Stimulated activated CD8-positive, alpha-beta memory T cell treated with anti-CD3 and anti-CD28 coated beads, Interleukin-12 subunit alpha, Interleukin-12 subunit beta, amount 100 ng/mL, for 1 hour (primary cell): ENCODE data around the gene TBC1D22A.

Source experiments
- DNase-seq: peaks from one replicate; pipeline ENCODE4 v3.0.0-alpha.2; 2020; ENCODE audit warnings: low read depth

Gene TBC1D22A

DNA sequence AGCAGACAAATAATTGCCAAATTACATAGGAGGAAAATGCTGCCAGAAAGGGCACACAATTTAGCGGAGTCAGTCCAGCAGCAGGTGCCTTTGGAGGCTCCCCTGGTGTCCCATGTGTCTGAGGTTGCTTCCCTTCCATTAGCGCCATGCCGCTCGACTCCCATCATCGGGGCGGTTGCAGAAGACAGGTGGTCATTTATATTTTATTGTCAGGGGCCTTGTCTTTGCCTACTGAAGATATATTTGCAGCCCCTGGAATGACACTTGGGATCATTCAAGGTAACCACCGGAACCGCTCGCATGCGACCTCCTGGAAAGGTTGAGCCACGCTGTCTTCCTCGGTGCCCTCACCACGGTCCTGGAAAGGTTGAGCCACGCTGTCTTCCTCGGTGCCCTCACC lies 298.3 kb downstream of the TBC1D22A start:
- DNase-seq, result no peak

DNA sequence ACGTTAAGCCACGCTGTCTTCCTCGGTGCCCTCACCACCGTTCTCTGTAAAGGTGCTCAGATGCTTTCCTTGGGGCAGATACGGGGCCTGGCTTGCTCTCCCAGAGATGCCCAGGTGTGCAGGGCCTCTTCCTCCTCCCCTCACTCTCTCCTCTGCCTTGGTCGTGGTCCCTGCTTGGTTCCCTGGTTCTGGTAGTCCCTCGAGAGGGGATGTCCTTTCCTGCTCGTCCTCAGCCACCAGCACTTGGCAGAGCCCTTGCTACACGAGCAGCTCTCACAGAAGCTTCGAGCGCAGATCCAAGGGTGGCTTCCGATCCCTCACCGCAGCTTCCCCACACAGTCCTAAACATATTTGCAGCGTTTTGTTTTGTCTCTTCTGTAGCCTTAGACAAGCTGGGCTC lies 298.8 kb downstream of the TBC1D22A start:
- no peak for DNase-seq

DNA sequence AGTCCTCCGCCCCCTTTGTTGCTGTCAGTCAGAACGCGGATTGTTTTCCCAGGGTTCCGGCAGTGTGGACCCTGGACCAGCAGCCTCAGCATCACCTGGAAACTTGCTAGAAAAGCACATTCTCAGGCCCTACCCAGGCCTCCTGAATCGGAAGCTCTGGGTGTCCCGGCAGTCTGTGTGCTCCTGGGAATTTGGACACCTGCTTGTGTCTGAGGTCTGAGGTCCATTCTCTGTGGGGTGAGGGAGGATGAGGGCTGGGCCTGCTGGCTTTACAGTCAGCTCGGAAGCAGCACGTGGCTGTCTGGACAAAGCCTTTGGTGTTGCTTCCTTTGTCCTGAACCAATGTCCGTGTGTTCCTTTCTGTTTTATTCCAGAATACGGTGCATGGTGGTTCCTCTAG lies 299.7 kb downstream of the TBC1D22A start:
- no peak for DNase-seq

DNA sequence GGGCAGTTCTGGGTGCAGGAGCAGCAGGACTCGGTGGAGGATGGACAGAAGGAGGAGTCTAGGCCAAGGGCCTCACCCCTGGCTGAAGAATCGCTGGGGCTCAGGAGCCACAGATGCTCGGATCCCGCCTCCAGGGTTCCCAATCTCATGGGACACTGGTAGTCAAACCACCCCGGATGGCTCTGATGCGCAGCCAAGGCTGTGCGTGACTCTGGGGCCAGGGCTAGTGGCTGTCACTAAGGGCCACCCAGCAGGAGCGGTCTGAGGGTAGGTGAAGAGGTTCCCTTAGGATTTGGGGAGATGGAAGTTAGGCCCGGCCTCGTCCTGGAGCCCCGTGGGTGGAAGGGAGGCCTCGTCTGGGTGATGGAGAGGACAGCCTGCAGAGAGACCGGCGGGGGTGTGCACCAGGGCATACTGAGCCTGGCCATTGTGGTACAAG lies 300.6 kb downstream of the TBC1D22A start:
- no peak for DNase-seq

DNA sequence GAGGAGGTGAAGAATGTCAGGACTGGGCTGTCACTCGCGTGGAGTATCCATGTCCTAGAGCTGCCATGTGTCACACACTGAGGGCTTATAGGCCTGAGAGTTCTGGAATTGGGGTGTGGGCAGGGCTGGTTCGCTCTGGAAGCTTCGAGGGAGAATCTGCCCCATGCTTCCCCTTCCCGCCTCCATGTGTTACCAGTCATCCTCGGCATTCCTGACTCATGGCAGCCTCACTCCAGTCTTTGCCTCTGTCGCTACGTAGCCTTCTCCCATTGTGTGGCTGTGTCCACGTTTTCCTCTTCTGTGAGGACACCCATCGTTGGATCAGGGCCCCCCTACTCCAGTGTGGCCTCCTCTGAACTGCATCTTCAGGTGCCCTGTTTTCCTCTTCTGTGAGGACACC lies 301.2 kb downstream of the TBC1D22A start:
- DNase-seq, result no peak

DNA sequence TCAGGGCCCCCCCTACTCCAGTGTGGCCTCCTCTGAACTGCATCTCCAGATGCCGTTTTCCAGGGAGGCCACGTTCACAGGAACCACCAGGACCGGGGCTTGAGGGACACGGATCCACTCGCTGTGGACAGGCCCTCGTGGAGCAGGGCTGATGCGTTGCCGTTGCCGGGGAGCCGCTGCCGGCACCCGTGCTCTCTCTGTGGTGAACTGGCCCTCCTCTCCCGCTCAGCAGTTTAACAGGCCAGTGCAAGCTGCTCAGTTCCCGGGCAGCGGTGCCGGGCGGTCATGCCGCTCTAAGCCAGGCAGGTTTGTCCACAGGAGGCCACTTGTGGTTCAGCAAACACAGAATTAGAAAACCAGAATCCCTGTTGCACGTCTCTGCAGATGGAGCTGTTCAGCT lies 301.6 kb downstream of the TBC1D22A start:
- DNase-seq, result no peak

DNA sequence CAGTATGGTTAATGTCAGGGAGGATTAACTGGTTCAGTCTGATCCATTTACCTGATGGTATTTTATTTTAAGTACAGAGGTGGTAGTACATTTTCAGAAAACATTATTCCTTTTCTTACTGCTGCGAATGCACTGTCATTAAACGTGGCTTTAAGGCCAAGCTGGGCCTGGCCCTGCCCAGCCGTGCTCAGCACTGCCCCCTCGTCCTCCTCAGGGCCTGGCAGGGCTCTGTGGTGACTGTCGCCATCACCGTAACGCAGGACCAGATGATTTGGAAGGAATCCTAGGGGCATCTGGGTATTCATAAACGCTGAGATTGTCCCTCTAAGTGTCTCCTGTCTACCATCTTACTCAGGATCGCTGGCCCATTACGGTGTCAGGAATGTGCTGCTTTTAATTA lies 302.0 kb downstream of the TBC1D22A start:
- DNase-seq, result no peak

DNA sequence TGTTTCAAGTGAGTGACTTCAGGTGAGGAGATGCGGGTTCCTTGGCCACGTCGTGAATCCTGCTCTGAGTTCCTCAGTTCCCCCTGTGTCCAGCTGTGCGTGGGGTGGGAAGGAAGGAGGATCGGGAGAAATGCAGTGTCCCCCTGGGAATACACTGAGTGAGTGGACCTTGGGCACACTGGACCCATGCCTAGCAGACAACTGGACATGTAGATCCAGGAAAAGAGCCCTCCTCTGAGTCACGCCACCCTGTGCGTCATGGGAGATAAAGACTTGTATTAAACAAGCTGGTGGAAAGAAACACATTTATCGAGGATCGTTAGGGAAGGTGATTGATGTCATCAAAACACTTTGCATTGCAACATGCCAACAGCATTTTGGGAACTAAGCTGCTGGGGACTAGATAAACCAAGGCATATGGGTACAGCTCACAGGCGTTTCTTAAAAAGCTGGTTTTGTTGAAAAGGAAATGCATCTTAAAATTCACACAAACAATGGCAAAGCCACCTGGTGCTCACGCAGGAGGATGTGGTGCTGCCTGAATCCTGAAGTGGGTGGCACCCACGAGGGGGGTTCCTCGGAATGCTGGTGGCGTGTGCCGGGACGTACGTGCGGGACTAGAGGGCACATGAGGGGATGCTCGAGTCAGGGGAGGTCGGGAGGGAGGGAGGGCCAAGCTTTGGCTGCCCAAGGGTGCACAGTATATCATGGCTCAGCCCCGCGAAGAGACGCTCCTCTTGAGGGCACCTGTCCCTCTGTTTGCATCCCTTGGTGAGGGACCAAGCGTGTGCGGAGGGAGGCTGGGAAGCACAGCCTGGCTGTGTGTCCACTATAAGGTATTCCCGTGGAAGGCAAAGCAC lies 303.5 kb downstream of the TBC1D22A start:
- DNase-seq, result no peak

DNA sequence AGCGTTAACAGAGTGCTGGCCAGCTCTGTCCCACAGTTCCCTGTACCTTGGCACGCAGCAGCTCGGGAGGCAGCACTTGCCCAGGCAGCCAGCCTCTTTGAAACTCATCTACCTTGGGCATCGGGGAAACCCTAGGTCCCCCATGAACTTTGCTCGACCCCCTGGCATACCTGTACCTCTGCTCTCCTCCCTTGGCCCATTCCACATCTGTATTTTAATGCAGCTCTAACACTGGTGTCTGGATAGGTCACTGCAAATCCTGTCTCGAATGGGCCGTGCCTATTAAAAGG lies 304.1 kb downstream of the TBC1D22A start:
- DNase-seq, result no peak

DNA sequence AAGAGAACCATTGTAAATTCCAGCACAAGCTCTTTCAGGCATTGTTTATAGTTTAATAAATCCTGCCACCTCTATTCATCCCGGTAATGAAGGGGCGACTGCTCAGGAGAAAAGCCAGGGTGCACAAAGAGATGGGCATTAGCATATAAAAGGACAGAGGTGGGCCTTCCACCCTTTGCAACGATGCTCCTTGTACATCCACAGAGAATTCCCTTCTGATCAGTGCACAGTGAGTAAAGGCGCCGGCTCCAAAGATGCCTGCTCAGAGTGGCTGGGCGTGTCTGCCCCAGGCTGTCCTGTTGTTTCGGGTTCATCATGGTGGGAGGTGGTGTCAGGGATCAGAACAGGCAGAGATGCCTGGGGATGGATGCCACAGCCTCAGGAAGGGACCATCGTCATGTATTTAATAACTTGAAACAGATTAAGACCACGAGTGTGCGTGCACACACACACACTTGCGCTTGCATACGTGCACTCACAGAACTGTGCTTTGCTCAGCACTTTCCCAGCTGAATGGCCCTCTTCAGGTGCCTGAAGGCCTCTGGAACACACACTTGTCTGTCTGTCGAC lies 305.0 kb downstream of the TBC1D22A start:
- DNase-seq, result no peak

DNA sequence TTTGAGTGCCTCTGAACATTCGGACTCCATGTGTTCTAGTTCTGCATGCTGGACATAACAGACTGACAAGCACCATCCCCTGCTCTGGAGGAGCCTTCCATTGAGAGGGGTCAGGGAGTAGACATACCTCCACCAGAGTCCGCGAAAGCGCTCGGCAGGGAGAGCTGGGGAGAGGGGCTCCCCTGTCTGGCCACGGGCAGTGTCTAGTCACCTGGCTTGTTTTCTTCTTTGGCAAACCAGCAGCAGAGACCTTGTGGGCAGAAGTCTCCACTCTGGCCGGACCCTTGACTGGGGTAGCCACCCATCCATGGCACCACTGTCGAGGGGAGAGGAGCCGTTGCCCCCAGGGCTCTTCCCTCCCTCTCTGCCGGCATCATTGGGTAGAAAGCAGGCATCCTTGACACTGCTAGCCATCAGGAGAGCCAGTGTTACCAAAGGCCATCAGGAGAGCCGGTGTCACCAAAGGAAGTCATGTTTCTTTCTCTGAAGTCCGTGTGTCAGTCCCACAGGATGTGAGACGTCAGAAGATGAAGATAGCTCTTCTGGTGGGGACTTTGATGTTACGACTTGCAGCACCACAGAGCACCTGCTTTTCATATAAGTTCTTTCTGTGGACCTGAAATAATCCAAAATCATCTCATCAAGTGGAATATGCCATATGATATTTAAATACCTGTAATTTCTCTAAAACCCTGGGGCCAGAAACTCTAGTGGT lies 305.6 kb downstream of the TBC1D22A start:
- no peak for DNase-seq

DNA sequence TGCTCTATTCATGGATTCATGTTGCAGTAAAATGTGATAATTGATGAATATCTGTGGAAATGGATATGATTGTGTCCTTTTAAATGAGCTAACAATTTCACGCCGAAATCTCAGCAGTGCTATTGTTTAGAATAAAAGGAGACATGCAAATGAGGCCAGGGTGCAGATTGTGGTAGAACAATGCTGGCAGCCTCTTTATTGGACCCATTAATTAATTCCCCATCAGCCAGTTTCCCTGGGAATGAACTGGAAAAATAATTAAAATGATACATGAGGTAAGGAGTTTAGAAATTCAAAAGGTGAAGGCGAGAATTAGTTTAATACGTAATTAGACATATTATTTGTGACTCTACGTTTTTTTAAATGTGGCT lies 306.2 kb downstream of the TBC1D22A start:
- DNase-seq, result no peak

DNA sequence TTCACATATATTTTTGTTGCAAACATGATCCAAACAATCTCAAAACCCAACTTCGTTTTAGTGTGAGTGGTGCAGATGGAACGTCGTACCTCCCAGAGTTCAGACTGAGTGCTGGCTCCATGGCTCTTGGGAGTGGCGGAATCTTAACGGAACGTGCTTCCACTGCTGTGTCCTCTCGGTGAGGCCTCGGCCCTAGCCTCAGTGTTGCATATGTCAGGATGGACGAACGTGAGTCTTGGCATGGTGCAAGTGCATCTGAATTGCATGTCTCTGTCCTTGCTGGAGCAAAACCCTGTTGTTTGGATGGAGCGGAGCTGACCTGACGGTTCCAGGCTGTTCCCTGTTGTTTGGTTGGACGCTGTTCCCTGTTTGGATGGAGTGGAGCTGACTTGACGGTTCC lies 306.8 kb downstream of the TBC1D22A start:
- DNase-seq, result no peak

DNA sequence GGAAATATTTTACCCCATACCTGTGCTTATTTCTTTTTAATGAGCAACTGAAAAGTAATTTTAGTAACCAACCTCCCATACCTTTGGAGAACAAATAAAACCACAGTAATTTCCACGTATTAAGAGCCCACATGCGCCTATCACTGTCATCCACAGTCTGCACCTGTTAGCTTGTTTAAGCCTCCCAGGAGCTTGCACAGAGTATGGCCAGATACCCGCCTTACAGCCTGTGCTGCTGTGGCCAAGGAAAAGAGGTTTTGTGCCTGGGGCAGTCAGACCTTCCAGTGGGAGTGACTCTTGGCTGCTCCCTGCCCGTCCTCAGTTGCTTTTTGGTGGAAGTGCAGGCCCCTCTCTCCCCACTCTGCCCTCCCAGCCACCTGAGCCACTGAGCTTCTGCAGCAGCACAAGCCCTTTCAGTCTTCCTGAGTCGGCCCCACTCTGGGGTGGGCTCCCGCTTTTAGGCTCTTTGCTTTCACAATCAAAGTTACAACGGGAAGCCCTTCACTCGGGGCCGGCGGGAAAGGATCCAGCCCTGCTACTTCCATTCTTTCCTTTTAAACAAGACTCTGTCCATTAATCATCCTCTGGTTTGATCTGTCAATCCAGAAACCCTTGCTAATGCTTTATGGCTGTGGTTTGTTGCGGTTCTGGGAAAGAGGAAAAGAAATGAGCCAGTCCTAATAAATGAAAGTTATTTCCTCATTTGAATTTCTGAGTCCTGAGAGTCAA lies 308.8 kb downstream of the TBC1D22A start:
- DNase-seq, result no peak

DNA sequence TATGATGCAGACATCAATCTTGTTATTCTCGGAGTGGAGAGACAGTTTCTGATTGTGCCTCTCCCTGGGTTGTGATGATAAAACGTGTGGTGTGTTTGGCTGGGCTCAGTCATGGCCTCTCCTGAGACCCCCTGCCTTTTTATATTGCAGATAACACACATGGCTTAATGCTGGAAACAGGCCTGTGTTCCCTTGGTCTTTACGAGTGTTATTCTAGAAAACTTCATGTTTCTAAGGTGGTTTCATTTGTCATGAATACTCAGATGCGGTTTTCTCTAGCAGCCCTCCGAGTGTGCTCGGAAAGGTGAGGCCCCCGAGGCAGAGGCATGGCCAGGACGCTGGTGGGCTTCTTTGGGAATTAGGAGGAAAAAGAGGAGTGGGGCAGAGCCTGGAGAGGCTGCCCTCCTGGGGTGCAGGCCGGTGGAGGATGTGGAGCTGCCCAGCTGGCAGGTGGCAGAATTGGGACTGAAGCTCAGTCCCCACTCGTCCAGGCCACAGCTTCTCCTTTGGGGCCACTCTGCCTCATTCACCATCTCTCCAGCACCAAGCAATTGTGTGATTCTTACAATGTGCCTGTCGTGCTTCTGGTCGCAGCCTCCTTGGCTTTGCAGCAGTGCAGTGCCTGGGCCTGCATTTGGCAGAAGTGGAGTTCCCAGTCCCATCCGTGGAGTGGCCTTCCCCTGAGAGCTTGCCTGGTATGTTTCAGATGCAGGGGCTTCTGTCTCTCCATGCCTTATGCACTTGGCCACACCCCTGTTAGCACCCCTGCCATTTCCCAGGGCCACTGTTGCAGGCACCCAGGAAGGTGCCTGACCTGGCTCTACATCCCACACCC lies 309.6 kb downstream of the TBC1D22A start:
- no peak for DNase-seq

DNA sequence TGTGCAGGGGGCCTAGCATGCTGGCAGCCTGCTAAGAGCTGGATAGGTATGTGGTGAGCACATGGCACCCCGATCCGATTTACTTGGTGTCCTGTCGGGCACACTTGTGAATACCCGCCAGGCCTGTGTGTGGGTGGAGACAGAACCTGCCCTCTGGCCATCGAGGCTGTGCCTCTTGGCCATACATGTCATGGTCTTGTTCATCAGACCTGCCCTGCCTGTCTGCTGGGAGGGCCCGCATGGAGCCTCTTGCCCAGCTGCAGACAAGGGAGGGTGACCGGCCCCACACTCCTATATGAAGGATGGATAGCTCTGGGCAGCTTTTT lies 310.2 kb downstream of the TBC1D22A start:
- DNase-seq, result no peak

DNA sequence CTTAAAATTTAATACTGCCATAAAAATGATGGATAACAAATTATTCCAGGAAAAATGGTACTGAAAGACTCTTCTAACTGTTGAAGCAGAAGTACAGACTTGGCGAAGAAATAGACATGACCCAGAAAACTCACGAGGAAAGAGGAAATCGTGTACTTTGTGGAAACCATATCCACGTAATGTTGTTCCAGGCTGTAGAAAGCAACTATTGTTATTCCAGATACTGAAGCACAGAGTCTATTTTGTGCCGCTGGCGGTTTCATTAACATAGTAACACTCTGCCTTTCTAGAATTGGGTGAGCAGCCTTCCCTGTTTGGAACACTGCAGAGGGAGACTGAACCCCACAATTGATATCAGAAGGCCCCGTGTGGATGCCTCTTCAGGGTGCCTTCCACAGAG lies 310.6 kb downstream of the TBC1D22A start:
- DNase-seq, result no peak

DNA sequence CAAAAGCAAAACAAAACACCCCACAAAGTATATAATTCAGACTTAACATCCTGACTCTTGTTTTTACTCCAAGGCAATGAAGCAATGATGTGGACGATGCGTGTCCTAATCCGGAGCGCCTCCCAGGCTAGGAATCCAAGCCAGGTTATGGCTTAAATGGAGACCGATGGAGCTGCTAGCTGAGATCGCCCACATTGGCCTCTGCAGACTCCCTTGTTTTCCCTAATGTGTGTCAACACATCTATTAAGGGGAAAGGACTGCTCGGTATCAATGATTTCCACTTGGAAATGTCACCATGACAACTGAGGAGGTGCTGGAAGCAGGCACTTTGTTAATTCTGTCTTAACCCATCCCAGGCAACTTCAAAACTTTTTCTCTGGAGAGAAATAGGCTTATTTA lies 311.7 kb downstream of the TBC1D22A start:
- no peak for DNase-seq

DNA sequence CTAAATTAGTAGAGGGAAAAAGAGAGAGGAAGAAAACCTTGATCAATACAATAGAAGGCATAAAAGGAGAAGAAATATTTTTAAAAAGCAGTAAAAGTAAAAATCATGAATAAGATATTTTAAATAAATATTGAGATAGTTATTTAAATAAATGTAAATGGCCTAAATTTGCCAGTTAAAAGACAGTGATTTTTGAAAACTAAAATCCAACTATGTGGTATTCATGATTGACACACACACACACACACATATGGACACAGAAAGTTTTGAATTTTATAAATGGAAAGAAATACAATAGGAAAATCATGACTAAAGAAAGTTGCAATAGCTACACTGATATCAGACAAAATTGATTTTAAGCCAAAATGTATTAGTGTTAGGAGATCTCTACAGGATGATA lies 313.1 kb downstream of the TBC1D22A start:
- no peak for DNase-seq

DNA sequence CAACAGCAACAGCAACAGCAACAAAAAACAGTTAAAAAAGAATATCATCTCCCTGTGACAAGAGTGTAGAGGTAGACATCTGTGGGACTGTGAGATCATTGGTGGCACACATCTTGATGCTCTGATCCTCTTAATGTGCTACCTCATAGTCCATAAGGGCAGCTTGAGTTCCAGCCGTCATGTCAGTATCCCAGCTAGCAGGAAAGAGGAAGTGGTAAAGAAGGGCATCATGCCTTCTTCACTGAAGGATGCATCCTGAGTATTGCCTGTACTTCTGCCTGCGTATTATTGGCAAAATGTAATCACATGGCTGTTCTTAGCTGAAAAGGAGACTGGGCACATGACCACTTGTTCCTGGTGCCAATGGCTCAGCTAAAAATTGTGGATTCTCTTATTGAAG lies 314.3 kb downstream of the TBC1D22A start:
- DNase-seq, result no peak

DNA sequence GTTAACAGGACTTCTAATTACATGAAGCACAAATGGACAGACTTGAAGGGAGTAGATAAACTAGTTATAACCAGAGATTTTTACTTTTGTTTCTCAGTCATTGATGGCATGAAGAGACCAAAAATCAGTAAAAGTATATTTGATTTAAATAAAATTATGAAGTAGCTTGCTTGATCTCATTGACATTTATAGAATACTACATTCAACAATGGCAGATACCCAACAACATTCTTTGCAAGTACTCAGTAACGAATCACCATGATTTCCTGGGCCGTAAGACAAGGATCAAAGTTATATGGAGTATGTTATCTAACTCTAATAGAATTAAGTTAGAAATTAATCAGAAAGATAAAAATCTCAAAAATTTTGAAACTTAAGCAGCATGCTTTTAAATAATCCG lies 317.6 kb downstream of the TBC1D22A start:
- no peak for DNase-seq

DNA sequence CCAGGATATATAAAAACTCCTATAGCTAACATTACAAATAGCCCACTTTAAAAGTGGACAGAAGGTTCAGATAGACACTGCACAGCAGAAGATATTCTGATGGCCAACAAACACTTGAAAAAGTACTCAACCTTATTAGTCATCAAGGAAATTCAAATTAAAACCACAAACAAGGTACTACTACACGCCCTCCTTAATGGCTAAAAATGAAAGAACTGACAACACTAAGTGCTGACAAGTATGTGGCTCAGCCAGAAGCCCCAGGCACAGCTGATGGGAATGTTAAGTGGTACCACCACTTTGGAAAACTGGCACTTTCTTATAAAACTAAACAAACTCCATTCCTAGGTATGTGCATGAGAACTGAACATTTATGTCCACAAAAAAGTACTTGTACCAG lies 320.1 kb downstream of the TBC1D22A start:
- DNase-seq, result no peak
